Measurements from ENCODE around the gene PES1. TPM values are rescaled to one million over a fixed set of nuclear protein-coding genes. Genes with fewer than 3 reads are reported as not detected.

PES1 gene
- total and polyA plus RNA-seq, 2 donors (not counting 3 experiments of a cell fraction or from before 2014, with no cell fraction given), result 110 to 135 TPM

DNA sequence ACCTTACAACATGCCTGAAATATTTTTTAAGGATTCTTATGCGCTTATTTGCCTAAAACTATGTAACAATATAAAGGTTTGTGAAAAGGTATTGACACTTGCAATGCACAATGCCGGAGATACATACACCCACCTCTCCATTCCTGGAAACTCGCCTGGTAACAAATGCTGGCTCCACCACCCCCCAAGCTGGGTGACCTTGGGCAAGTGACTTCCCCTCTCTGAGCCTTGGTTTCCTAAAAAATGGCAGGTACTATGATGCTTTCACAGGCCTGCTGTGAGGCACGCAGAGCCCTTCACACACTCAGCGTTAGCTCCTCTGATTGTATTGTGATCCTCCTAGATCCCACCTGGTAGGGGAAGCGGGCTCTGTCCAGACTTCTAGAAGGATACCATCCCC is 19.5 kb downstream of the PES1 start:
- Histone ChIP-seq H2AFZ (ENCODE audit: low read depth, low read length) (no peak overlapping the region), H3K9ac (replicated peaks; ENCODE audit: extremely low read depth, insufficient read depth, low read length) (no peak overlapping the region), H3K4me1 (ENCODE audit: control insufficient read depth, extremely low read depth, insufficient read depth, low read length) (no peaks in the 10 kb centered on the region), H3K4me2 (ENCODE audit: insufficient read depth, low read length) (no peak overlapping the region), H4K20me1 (replicated peaks; ENCODE audit: control insufficient read depth, extremely low read depth, insufficient read depth, low read length) (no peaks in the 10 kb centered on the region), H3K9me3 (replicated peaks; ENCODE audit: control insufficient read depth, insufficient read depth, low read length) (no peaks in the 10 kb centered on the region), H3K27me3 (ENCODE audit: control insufficient read depth in 2 of 2, insufficient read depth in 2 of 2, low read length in 2 of 2) (peaks cover 0 to 5% of the 10 kb centered on the region in 2 experiments), H3K4me3 (replicated peaks in 1 of 3; ENCODE audit: insufficient read depth in 1 of 3, low read depth in 1 of 3, low read length in 3 of 3) (no peak overlapping the region), H3K79me2 (ENCODE audit: control insufficient read depth, insufficient read depth, low read length) (no peaks in the 10 kb centered on the region), H3K27ac (ENCODE audit: insufficient read depth, low read depth, low read length) (no peak overlapping the region), H3K9me1 (replicated peaks; ENCODE audit: control insufficient read depth, extremely low read depth, insufficient read depth, low read length) (no peaks in the 10 kb centered on the region), H3K36me3 (ENCODE audit: control insufficient read depth in 2 of 2, extremely low read depth in 1 of 2, insufficient read depth in 2 of 2, low read length in 2 of 2) (peaks cover 0 to 13% of the 10 kb centered on the region in 2 experiments)
- intact Hi-C loops (cut with micrococcal nuclease) (no loop called here), dilution Hi-C loops (cut with MboI; ENCODE audit: extremely low pct_ligation_motif_present, low sequenced_read_pairs) (no loop called here)
- no TSS peak for BruUV-seq (replicated peaks)
- ChIA-PET POLR2A (no interaction called here), CTCF (interaction anchor here (1.1 kb wide), 1 partner anchor 183 kb away, joined by 3 read pairs; no protein-coding TSS in a partner anchor)
- TF ChIP-seq JUN (IDR thresholded peaks at IDR 0.05; ENCODE audit: borderline replicate concordance, insufficient read depth, insufficient read length, low read depth) (no peak), MYC (IDR thresholded peaks at IDR 0.05; ENCODE audit: low read depth, low read length) (no peak)
- TF ChIP-seq, protein P1, sequence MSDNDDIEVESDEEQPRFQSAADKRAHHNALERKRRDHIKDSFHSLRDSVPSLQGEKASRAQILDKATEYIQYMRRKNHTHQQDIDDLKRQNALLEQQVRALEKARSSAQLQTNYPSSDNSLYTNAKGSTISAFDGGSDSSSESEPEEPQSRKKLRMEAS (IDR thresholded peaks at IDR 0.05; ENCODE audit: insufficient read depth, insufficient read length), result no peak
- no peak for FAIRE-seq
- no peak for DNase-seq (ENCODE audit: low read depth, low spot score)

DNA sequence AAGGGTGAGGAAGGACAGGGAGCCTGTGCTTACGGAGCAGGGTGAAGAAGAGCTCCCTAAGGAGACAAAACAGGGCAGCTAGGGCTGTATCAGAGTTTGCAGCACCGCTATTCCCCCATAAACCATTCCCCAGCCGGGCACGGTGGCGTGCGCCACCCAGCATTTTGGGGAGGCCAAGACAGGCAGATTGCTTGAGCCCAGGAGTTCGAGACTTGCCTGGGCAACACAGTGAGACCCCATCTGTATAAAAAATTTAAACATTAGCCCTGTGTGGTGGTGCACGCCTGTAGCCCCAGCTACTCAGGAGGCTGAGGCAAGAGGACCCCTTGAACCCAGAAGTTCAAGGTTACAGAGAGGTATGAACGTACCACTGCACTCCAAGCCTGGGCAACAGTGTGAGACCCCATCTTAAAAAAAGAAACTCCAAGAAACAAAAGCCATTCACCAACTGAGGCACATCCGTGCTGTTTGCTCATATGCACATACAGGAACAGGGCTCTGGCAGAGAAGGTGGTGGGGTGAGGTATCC is 22.0 kb downstream of the PES1 start:
- dilution Hi-C loops (cut with MboI; ENCODE audit: extremely low pct_ligation_motif_present, low sequenced_read_pairs), result no loop called here
- FAIRE-seq, result no peak
- Histone ChIP-seq H3K79me2 (ENCODE audit: control insufficient read depth, insufficient read depth, low read length) (no peaks in the 10 kb centered on the region), H3K36me3 (ENCODE audit: control insufficient read depth in 2 of 2, extremely low read depth in 1 of 2, insufficient read depth in 2 of 2, low read length in 2 of 2) (no peaks in the 10 kb centered on the region), H3K4me2 (ENCODE audit: insufficient read depth, low read length) (no peak overlapping the region), H3K4me1 (ENCODE audit: control insufficient read depth, extremely low read depth, insufficient read depth, low read length) (no peaks in the 10 kb centered on the region), H3K9me1 (replicated peaks; ENCODE audit: control insufficient read depth, extremely low read depth, insufficient read depth, low read length) (no peaks in the 10 kb centered on the region), H4K20me1 (replicated peaks; ENCODE audit: control insufficient read depth, extremely low read depth, insufficient read depth, low read length) (no peaks in the 10 kb centered on the region), H3K27ac (ENCODE audit: insufficient read depth, low read depth, low read length) (no peak overlapping the region), H3K9me3 (replicated peaks; ENCODE audit: control insufficient read depth, insufficient read depth, low read length) (no peaks in the 10 kb centered on the region), H3K27me3 (ENCODE audit: control insufficient read depth in 2 of 2, insufficient read depth in 2 of 2, low read length in 2 of 2) (peaks cover 0 to 5% of the 10 kb centered on the region in 2 experiments), H3K9ac (replicated peaks; ENCODE audit: extremely low read depth, insufficient read depth, low read length) (no peak overlapping the region), H2AFZ (ENCODE audit: low read depth, low read length) (no peak overlapping the region), H3K4me3 (replicated peaks in 1 of 3; ENCODE audit: insufficient read depth in 1 of 3, low read depth in 1 of 3, low read length in 3 of 3) (no peak overlapping the region)
- POLR2A ChIA-PET, result no interaction called here
- intact Hi-C loops (cut with micrococcal nuclease), result no loop called here
- TF ChIP-seq, protein P2, sequence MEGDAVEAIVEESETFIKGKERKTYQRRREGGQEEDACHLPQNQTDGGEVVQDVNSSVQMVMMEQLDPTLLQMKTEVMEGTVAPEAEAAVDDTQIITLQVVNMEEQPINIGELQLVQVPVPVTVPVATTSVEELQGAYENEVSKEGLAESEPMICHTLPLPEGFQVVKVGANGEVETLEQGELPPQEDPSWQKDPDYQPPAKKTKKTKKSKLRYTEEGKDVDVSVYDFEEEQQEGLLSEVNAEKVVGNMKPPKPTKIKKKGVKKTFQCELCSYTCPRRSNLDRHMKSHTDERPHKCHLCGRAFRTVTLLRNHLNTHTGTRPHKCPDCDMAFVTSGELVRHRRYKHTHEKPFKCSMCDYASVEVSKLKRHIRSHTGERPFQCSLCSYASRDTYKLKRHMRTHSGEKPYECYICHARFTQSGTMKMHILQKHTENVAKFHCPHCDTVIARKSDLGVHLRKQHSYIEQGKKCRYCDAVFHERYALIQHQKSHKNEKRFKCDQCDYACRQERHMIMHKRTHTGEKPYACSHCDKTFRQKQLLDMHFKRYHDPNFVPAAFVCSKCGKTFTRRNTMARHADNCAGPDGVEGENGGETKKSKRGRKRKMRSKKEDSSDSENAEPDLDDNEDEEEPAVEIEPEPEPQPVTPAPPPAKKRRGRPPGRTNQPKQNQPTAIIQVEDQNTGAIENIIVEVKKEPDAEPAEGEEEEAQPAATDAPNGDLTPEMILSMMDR (IDR thresholded peaks at IDR 0.05; ENCODE audit: extremely low read depth in 1 of 2, insufficient read depth in 1 of 2, low read depth in 1 of 2, low read length in 2 of 2), result no peak
- no peak for TF ChIP-seq EZH2 (IDR thresholded peaks at IDR 0.05; ENCODE audit: borderline replicate concordance, low read depth, low read length, severe bottlenecking)
- TF ChIP-seq POLR2AphosphoS5 (IDR thresholded peaks at IDR 0.05; ENCODE audit: insufficient read depth, low read depth, low read length), result no peak
- TF ChIP-seq POLR2A (IDR thresholded peaks at IDR 0.05; ENCODE audit: low read depth, low read length), result no peak
- TF ChIP-seq MYC (IDR thresholded peaks at IDR 0.05; ENCODE audit: low read depth, low read length), result no peak
- no peak for TF ChIP-seq GATA2 (IDR thresholded peaks at IDR 0.05; ENCODE audit: insufficient read depth, insufficient read length, low read depth, low read length)
- TF ChIP-seq JUN (IDR thresholded peaks at IDR 0.05; ENCODE audit: borderline replicate concordance, insufficient read depth, insufficient read length, low read depth), result no peak
- TF ChIP-seq, protein P1 (IDR thresholded peaks at IDR 0.05; ENCODE audit: insufficient read depth, insufficient read length), result no peak
- no peak for TF ChIP-seq FOS (IDR thresholded peaks at IDR 0.05; ENCODE audit: borderline replicate concordance, insufficient read depth, low read length)
- CTCF ChIA-PET, result no interaction called here
- no TSS peak for BruUV-seq (replicated peaks)
- no peak for DNase-seq (ENCODE audit: low read depth, low spot score)

All from endothelial cell of umbilical vein (primary cell).